ENCODE measurements around the gene LIMK2. TPM values are rescaled to one million over a fixed set of nuclear protein-coding genes. Genes with fewer than 3 reads are reported as not detected.

The LIMK2 gene
- total RNA-seq, 2 donors from 2014 or later, result 88.0 to 109 TPM

DNA sequence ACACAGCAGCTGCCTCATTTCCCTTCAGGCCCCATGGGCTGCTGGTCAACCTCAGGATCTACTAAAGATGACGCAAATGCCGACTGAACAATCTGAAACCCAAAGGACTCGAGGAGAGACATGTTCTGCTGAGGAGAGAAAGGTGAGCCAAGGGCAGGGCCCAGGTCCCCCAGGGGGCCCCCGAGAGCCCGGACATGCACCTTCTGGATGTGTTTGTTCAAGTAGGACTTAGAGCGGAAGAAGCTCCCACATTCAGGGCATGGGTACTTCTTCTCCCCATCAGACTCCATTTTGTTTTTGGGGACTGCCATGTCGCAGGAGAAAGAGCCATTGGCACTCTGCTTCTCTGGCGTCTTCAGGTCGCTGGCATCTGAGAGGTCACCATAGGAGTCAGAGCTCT is 114.8 kb downstream of the LIMK2 start:
- Histone ChIP-seq H3K9ac (ENCODE audit: low read depth in 2 of 2, low read length in 2 of 2) (no peak overlapping the region), H3K4me3 (no peak overlapping the region), H3K9me3 (no peaks in the 10 kb centered on the region), H3K27ac (no peak overlapping the region), H3K36me3 (no peaks in the 10 kb centered on the region), H3K4me1 (no peaks in the 10 kb centered on the region), H3K27me3 (no peaks in the 10 kb centered on the region)
- intact Hi-C loops (cut with DNase I), result no loop called here
- no peak for TF ChIP-seq CTCF (IDR thresholded peaks at IDR 0.05)
- no peak for DNase-seq

GRCh38 chr22:31327806-31328543 is 115.9 kb downstream of the LIMK2 start:
- no peaks in the 10 kb centered on the region for H3K36me3 ChIP-seq
- no peak for TF ChIP-seq CTCF (IDR thresholded peaks at IDR 0.05)
- H3K27ac ChIP-seq, result no peak overlapping the region
- no peak overlapping the region for H3K4me3 ChIP-seq
- no peak overlapping the region for H3K9ac ChIP-seq (ENCODE audit: low read depth in 2 of 2, low read length in 2 of 2)
- intact Hi-C loops (cut with DNase I), result no loop called here
- H3K4me1 ChIP-seq, result no peaks in the 10 kb centered on the region
- no peaks in the 10 kb centered on the region for H3K27me3 ChIP-seq
- no peaks in the 10 kb centered on the region for H3K9me3 ChIP-seq
- DNase-seq, result no peak

DNA sequence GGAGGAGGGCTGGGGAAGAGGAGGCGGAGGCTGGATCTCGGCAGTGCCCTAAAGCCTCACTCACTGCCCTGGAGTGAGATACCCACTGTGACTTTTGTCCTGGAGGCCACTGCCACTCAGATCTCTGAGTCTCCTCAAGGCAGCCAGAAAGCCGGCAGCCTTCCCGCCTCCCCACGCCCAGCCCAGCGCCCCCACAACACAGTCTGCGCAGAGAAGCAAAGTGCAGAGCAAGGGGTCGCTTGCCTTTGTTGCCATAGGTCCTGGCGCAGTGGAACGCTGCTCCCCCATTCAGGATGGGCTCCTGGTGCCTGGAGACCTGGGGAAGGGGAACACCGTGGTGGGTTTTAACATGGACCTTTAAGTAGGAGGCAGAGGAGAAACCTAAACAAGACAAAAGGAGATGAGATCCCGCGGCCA is 116.5 kb downstream of the LIMK2 start:
- Histone ChIP-seq H3K36me3 (no peaks in the 10 kb centered on the region), H3K27ac (no peak overlapping the region), H3K9ac (ENCODE audit: low read depth in 2 of 2, low read length in 2 of 2) (no peak overlapping the region), H3K27me3 (no peaks in the 10 kb centered on the region), H3K4me1 (no peaks in the 10 kb centered on the region), H3K4me3 (no peak overlapping the region), H3K9me3 (no peaks in the 10 kb centered on the region)
- intact Hi-C loops (cut with DNase I), result no loop called here
- DNase-seq, result no peak
- TF ChIP-seq CTCF (IDR thresholded peaks at IDR 0.05), result no peak

- H3K9me3 ChIP-seq, result no peaks in the 10 kb centered on the region
- no peaks in the 10 kb centered on the region for H3K4me1 ChIP-seq
- no peak overlapping the region for H3K4me3 ChIP-seq
- H3K27me3 ChIP-seq, result no peaks in the 10 kb centered on the region
- no peaks in the 10 kb centered on the region for H3K36me3 ChIP-seq
- TF ChIP-seq CTCF (IDR thresholded peaks at IDR 0.05), result no peak
- H3K27ac ChIP-seq, result no peak overlapping the region
- intact Hi-C loops (cut with DNase I), result no loop called here
- DNase-seq, result no peak
- H3K9ac ChIP-seq (ENCODE audit: low read depth in 2 of 2, low read length in 2 of 2), result no peak overlapping the region
These were observed 116.9 kb downstream of the LIMK2 start for GRCh38 chr22:31329029-31329428.

Other genes starting within 250 kb of the LIMK2 start
- gene MORC2, start 243.5 kb upstream of the LIMK2 start, total RNA-seq, result 10 to 100 TPM; 14.3 to 22.2 TPM
- gene TUG1, start 243.0 kb upstream of the LIMK2 start, total RNA-seq, result 10 to 100 TPM; 63.0 to 66.6 TPM
- 100 to 1,000 TPM; 152 to 159 TPM for gene SMTN, start 131.0 kb upstream of the LIMK2 start, total RNA-seq
- gene SELENOM, start 104.7 kb upstream of the LIMK2 start, total RNA-seq, result 10 to 100 TPM; 27.1 to 61.7 TPM
- gene INPP5J, start 89.3 kb upstream of the LIMK2 start, total RNA-seq, result 10 to 100 TPM; 18.3 to 18.4 TPM
- gene PLA2G3, start 71.8 kb upstream of the LIMK2 start, total RNA-seq, result under 1 TPM; 0.57 to 0.88 TPM
- gene RNF185, start 52.1 kb upstream of the LIMK2 start, total RNA-seq, result 10 to 100 TPM; 28.1 to 32.3 TPM
- gene PIK3IP1, start 80.2 kb downstream of the LIMK2 start, total RNA-seq, result 10 to 100 TPM in 1 of 2 donors, 1 to 10 TPM in 1; 8.4 to 15.1 TPM
- 10 to 100 TPM; 13.8 to 17.9 TPM for gene PATZ1, start 134.0 kb downstream of the LIMK2 start, total RNA-seq
- gene DRG1, start 187.3 kb downstream of the LIMK2 start, total RNA-seq, result 10 to 100 TPM; 43.8 to 48.9 TPM

All from colonic mucosa (tissue), 4 donors.